GM23248 (cell line): ENCODE data around the gene VPS37B. TPM values are rescaled to one million over a fixed set of nuclear protein-coding genes. Genes with fewer than 3 reads are reported as not detected.
A peak's percentile ranks its signal among the peaks of the same experiment; 100 is the strongest.

Experiments used
- DNase-seq: peaks from one replicate; pipeline ENCODE4 v3.0.0-alpha.2; 2015
- H2AFZ ChIP-seq: fragments of 200-600 bp; sonication (generic); 2 replicates; pipeline ENCODE4 v1.6.1; 2016; ENCODE audit warnings: antibody characterized with exemption
- H3F3A ChIP-seq: fragments of 200-600 bp; sonication (generic); 2 replicates; pipeline ENCODE4 v1.6.1; 2016; ENCODE audit warnings: mild to moderate bottlenecking, antibody characterized with exemption, mixed run types; ENCODE audit not compliant: insufficient read depth
- H3K27ac ChIP-seq: fragments of 200-600 bp; sonication (generic); 2 replicates; pipeline ENCODE4 v1.5.1; 2016; ENCODE audit warnings: mild to moderate bottlenecking
- H3K27me3 ChIP-seq: fragments of 200-600 bp; sonication (generic); replicated peaks from 2 replicates; pipeline ENCODE4 v1.6.1; 2016; ENCODE audit warnings: mild to moderate bottlenecking; ENCODE audit not compliant: insufficient read depth
- H3K36me3 ChIP-seq: fragments of 200-600 bp; sonication (generic); 2 replicates; pipeline ENCODE4 v1.6.1; 2016; ENCODE audit warnings: low read depth, mild to moderate bottlenecking
- H3K4me1 ChIP-seq: fragments of 200-600 bp; sonication (generic); 2 replicates; pipeline ENCODE4 v1.6.1; 2016; ENCODE audit warnings: mild to moderate bottlenecking; ENCODE audit not compliant: insufficient read depth
- H3K4me2 ChIP-seq: fragments of 200-600 bp; sonication (generic); one replicate; pipeline ENCODE4 v1.6.1; 2016; ENCODE audit warnings: mild to moderate bottlenecking; ENCODE audit not compliant: unreplicated experiment
- H3K4me3 ChIP-seq: fragments of 200-600 bp; sonication (generic); 2 replicates; pipeline ENCODE4 v1.5.1; 2016; ENCODE audit warnings: mild to moderate bottlenecking
- H3K79me2 ChIP-seq: fragments of 200-600 bp; sonication (generic); 2 replicates; pipeline ENCODE4 v1.6.1; 2016; ENCODE audit warnings: mild to moderate bottlenecking; ENCODE audit not compliant: insufficient read depth
- H3K9ac ChIP-seq: fragments of 200-600 bp; sonication (generic); 2 replicates; pipeline ENCODE4 v1.6.1; 2016; ENCODE audit warnings: mild to moderate bottlenecking
- H3K9me2 ChIP-seq: fragments of 200-600 bp; sonication (generic); 2 replicates; pipeline ENCODE4 v1.6.1; 2016; ENCODE audit warnings: mixed run types, mild to moderate bottlenecking, moderate library complexity; ENCODE audit not compliant: insufficient read depth
- H3K9me3 ChIP-seq: fragments of 200-600 bp; sonication (generic); one replicate; pipeline ENCODE4 v1.6.1; 2017; ENCODE audit warnings: low read depth
- H4K20me1 ChIP-seq: fragments of 200-600 bp; sonication (generic); 2 replicates; pipeline ENCODE4 v1.6.0; 2016; ENCODE audit not compliant: insufficient read depth
- EZH2 ChIP-seq: fragments of 200-600 bp; sonication (generic); IDR thresholded peaks from 2 replicates; pipeline ENCODE4 v1.6.1; 2018; ENCODE audit warnings: antibody characterized with exemption, mild to moderate bottlenecking; ENCODE audit not compliant: insufficient read depth, poor library complexity, severe bottlenecking
- EZH2phosphoT487 ChIP-seq: fragments of 200-600 bp; sonication (generic); IDR thresholded peaks from 2 replicates; pipeline ENCODE4 v1.6.1; 2018; ENCODE audit warnings: antibody characterized with exemption, moderate library complexity, mild to moderate bottlenecking, low read depth; ENCODE audit not compliant: insufficient read depth
- whole genome bisulfite sequencing, 2 experiments: methylation state at CpG; one replicate each; pipeline ENCODE4 v1.1.6; 2015 to 2017; ENCODE audit warnings: low lambda C conversion rate in 2 of 2, low coverage in 1 of 2; ENCODE audit errors: missing lambda C conversion rate in 2 of 2; 5-methylcytosine and 5-hydroxymethylcytosine counted together
- in situ Hi-C: fragments of 300-500 bp; cut with MboI; formaldehyde crosslinking; loops from 2 replicates; pipeline ENCODE4 v1.15.0; 2020
- polyA plus RNA-seq: library from polyadenylated mRNA; unstranded; fragments of >200 nt; fragmentation: Nextera tagmentation; extraction: Ambion mirVana; gene quantifications from 2 replicates; pipeline ENCODE4 v1.2.1, GENCODE V29; 2016
- total RNA-seq: library from RNA; depleted of rRNA; stranded (reverse); fragments of >200 nt; shearing (Covaris generic); gene quantifications from 2 replicates; pipeline ENCODE4 v1.2.3, GENCODE V29; 2014; rRNA removed

The VPS37B gene
- total and polyA plus RNA-seq, 2 experiments from 2014 or later = 19.1 to 31.3 TPM

DNA sequence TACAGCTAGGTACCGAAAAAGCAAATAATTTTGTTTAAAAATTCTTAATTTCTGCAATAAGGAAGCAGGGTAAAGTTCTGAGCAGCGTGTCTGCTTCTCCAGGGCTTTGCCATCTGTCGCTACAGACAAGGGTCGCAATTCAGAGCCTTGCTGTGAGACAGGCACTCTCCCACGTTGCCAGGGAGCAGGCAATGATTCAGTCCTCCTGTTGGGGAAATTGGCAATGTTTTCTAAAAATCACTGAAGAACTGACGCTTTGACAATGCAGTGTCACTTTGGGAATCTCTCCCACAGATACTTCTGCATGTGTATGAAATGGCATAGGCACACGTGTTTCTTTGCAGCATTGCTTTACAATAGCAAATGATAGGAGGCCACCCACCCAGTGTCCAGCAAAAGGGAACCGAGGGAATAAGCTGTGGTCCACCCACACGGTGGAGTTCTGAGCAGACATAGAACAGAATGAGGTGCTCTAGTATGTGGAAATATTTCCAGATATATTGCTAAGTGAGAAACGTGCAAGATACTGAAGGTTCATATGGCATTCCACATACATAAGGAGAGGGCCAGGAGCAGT is 76.6 kb downstream of the VPS37B start:
- no peak for TF ChIP-seq EZH2
- no peak for TF ChIP-seq EZH2phosphoT487
- no peaks in the 10 kb centered on the region for H3K27me3 ChIP-seq
- in situ Hi-C loops = no loop called here
- H3K9ac ChIP-seq = no peak overlapping the region
- H3K4me3 ChIP-seq = no peak overlapping the region
- H4K20me1 ChIP-seq = no peaks in the 10 kb centered on the region
- no peaks in the 10 kb centered on the region for H3K4me1 ChIP-seq
- no peaks in the 10 kb centered on the region for H3K9me2 ChIP-seq
- H3K79me2 ChIP-seq = no peaks in the 10 kb centered on the region
- H3K9me3 ChIP-seq = no peaks in the 10 kb centered on the region
- no peak overlapping the region for H3K4me2 ChIP-seq
- no peak overlapping the region for H3K27ac ChIP-seq
- 60 to 61% methylated on average over 10 of the region's 10 CpGs for WGBS, 2 experiments
- H3K36me3 ChIP-seq = no peaks in the 10 kb centered on the region
- DNase-seq = peak; percentile 48
- H3F3A ChIP-seq = no peaks in the 10 kb centered on the region
- H2AFZ ChIP-seq = no peak overlapping the region

Other genes starting within 250 kb of the VPS37B start
- not detected in 2 replicates for gene HCAR2, start 192.8 kb downstream of the VPS37B start, total RNA-seq
- not detected in 2 replicates for gene HCAR2, start 192.8 kb downstream of the VPS37B start, polyA plus RNA-seq
- gene HCAR3, start 179.3 kb downstream of the VPS37B start, total RNA-seq = not detected in 2 replicates
- not detected in 2 replicates for gene HCAR3, start 179.3 kb downstream of the VPS37B start, polyA plus RNA-seq
- not detected in 2 replicates for gene HCAR1, start 165.3 kb downstream of the VPS37B start, total RNA-seq
- gene HCAR1, start 165.3 kb downstream of the VPS37B start, polyA plus RNA-seq = not detected in 2 replicates
- gene DENR, start 143.3 kb downstream of the VPS37B start, total RNA-seq = 42.2 and 48.6 TPM in 2 replicates
- 80.5 and 83.3 TPM in 2 replicates for gene DENR, start 143.3 kb downstream of the VPS37B start, polyA plus RNA-seq
- 0.22 TPM in 1 of 2 replicates, not detected in the other for gene CCDC62, start 121.6 kb downstream of the VPS37B start, total RNA-seq
- 0.22 TPM in 1 of 2 replicates, not detected in the other for gene CCDC62, start 121.6 kb downstream of the VPS37B start, polyA plus RNA-seq
- 16.3 and 16.4 TPM in 2 replicates for gene HIP1R, start 60.7 kb downstream of the VPS37B start, total RNA-seq
- gene HIP1R, start 60.7 kb downstream of the VPS37B start, polyA plus RNA-seq = 7.1 and 7.6 TPM in 2 replicates
- 4.0 and 4.4 TPM in 2 replicates for gene ABCB9, start 70.3 kb upstream of the VPS37B start, total RNA-seq
- gene ABCB9, start 70.3 kb upstream of the VPS37B start, polyA plus RNA-seq = 2.2 and 4.4 TPM in 2 replicates
- 11.9 and 28.3 TPM in 2 replicates for gene OGFOD2, start 79.1 kb upstream of the VPS37B start, total RNA-seq
- gene OGFOD2, start 79.1 kb upstream of the VPS37B start, polyA plus RNA-seq = 12.8 and 15.4 TPM in 2 replicates
- 118 and 150 TPM in 2 replicates for gene ARL6IP4, start 84.6 kb upstream of the VPS37B start, total RNA-seq
- 251 and 259 TPM in 2 replicates for gene ARL6IP4, start 84.6 kb upstream of the VPS37B start, polyA plus RNA-seq